GM23338 (cell line): Measurements from ENCODE around the gene CXCL12. TPM values are rescaled to one million over a fixed set of nuclear protein-coding genes. Genes with fewer than 3 reads are reported as not detected.
A peak's percentile ranks its signal among the peaks of the same experiment; 100 is the strongest.

Experiments used
- ATAC-seq: fragments of 200-7000 bp; cut with Tn5 transposase; 3 replicates; pipeline ENCODE4 v1.9.1; 2020
- DNase-seq: peaks from one replicate; pipeline ENCODE4 v3.0.0-alpha.2; 2015; ENCODE audit warnings: low spot score
- H2AFZ ChIP-seq: fragments of 200-600 bp; sonication (generic); 2 replicates; pipeline ENCODE4 v1.8.0; 2016; ENCODE audit warnings: antibody characterized with exemption, mild to moderate bottlenecking, moderate library complexity
- H3F3A ChIP-seq: fragments of 200-600 bp; sonication (generic); replicated peaks from 2 replicates; pipeline ENCODE4 v1.8.0; 2017; ENCODE audit warnings: antibody characterized with exemption, mixed run types, low read depth
- H3K27ac ChIP-seq: fragments of 200-600 bp; sonication (generic); 2 replicates; pipeline ENCODE4 v1.6.1; 2016; ENCODE audit warnings: low read depth
- H3K27me3 ChIP-seq: fragments of 200-600 bp; sonication (generic); 2 replicates; pipeline ENCODE4 v1.8.0; 2016; ENCODE audit warnings: mild to moderate bottlenecking, mixed run types, moderate library complexity; ENCODE audit not compliant: insufficient read depth
- H3K36me3 ChIP-seq: fragments of 200-600 bp; sonication (generic); 2 replicates; pipeline ENCODE4 v1.8.0; 2016; ENCODE audit warnings: mild to moderate bottlenecking; ENCODE audit not compliant: insufficient read depth
- H3K4me1 ChIP-seq: fragments of 200-600 bp; sonication (generic); 2 replicates; pipeline ENCODE4 v1.8.0; 2016; ENCODE audit warnings: mild to moderate bottlenecking, moderate library complexity; ENCODE audit not compliant: insufficient read depth
- H3K4me2 ChIP-seq: fragments of 200-600 bp; sonication (generic); 2 replicates; pipeline ENCODE4 v1.7.1; 2017; ENCODE audit warnings: mixed run types
- H3K4me3 ChIP-seq: fragments of 200-600 bp; sonication (generic); 2 replicates; pipeline ENCODE4 v1.6.1; 2016; ENCODE audit warnings: mixed run types
- H3K79me2 ChIP-seq: fragments of 200-600 bp; sonication (generic); replicated peaks from 2 replicates; pipeline ENCODE4 v1.8.0; 2017; ENCODE audit warnings: mild to moderate bottlenecking; ENCODE audit not compliant: insufficient read depth
- H3K9me2 ChIP-seq: fragments of 200-600 bp; sonication (generic); 2 replicates; pipeline ENCODE4 v1.8.0; 2017; ENCODE audit not compliant: insufficient read depth
- H4K20me1 ChIP-seq: fragments of 200-600 bp; sonication (generic); replicated peaks from 2 replicates; pipeline ENCODE4 v1.8.0; 2017; ENCODE audit warnings: mild to moderate bottlenecking; ENCODE audit not compliant: insufficient read depth
- H3K27ac Mint-ChIP-seq: 2 replicates; pipeline ENCODE4 v1.8.0; 2020; ENCODE audit warnings: inconsistent platforms, mild to moderate bottlenecking, moderate library complexity, mixed read lengths
- H3K27me3 Mint-ChIP-seq: 3 replicates; pipeline ENCODE4 v1.8.0; 2022; ENCODE audit warnings: low read depth, mild to moderate bottlenecking, moderate library complexity, mixed read lengths, inconsistent platforms; ENCODE audit not compliant: insufficient read depth, poor library complexity
- H3K36me3 Mint-ChIP-seq: 3 replicates; pipeline ENCODE4 v1.8.0; 2021; ENCODE audit warnings: low read depth, mild to moderate bottlenecking, inconsistent platforms, moderate library complexity, mixed read lengths
- H3K4me1 Mint-ChIP-seq: 3 replicates; pipeline ENCODE4 v1.8.0; 2020; ENCODE audit warnings: mild to moderate bottlenecking, inconsistent platforms, mixed read lengths
- H3K4me3 Mint-ChIP-seq: 3 replicates; pipeline ENCODE4 v1.8.0; 2021; ENCODE audit warnings: moderate library complexity, mild to moderate bottlenecking, inconsistent platforms, mixed read lengths
- H3K9me3 Mint-ChIP-seq: 3 replicates; pipeline ENCODE4 v1.8.0; 2020; ENCODE audit warnings: moderate library complexity, mild to moderate bottlenecking, inconsistent platforms, mixed read lengths
- CREB1 ChIP-seq: fragments of 250-450 bp; sonication (Bioruptor Pico); IDR thresholded peaks from 2 replicates; pipeline ENCODE4 v1.5.0; 2020; ENCODE audit warnings: low read depth, mild to moderate bottlenecking, moderate library complexity
- CTCF ChIP-seq, 2 experiments: fragments of 200-600 bp in 1 of 2; sonication (generic) in 1 of 2; conservative IDR thresholded peaks; 2 replicates each; pipeline versions ENCODE4 v1.5.1 to v1.6.1; 2016 to 2017; ENCODE audit warnings: antibody characterized with exemption in 2 of 2, low read depth in 2 of 2, mild to moderate bottlenecking in 2 of 2, moderate library complexity in 1 of 2
- JUNB ChIP-seq: IDR thresholded peaks from one replicate; pipeline ENCODE4 v1.6.1; 2016; ENCODE audit warnings: antibody characterized with exemption; ENCODE audit not compliant: unreplicated experiment
- POLR2AphosphoS5 ChIP-seq: IDR thresholded peaks from 2 replicates; pipeline ENCODE4 v1.6.1; 2016; ENCODE audit warnings: antibody characterized with exemption, low read depth
- STAT1 ChIP-seq: IDR thresholded peaks from one replicate; pipeline ENCODE4 v1.6.1; 2016; ENCODE audit warnings: antibody characterized with exemption; ENCODE audit not compliant: unreplicated experiment
- ZNF331 ChIP-seq: fragments of 250-450 bp; sonication (Bioruptor Pico); IDR thresholded peaks from 2 replicates; pipeline ENCODE4 v1.5.0; 2020; ENCODE audit warnings: low read depth, mild to moderate bottlenecking, moderate library complexity
- polyA plus RNA-seq: library from polyadenylated mRNA; unstranded; fragments of >200 nt; fragmentation: Nextera tagmentation; extraction: Ambion mirVana; gene quantifications from 2 replicates; pipeline ENCODE4 v1.2.1, GENCODE V29; 2016
- total RNA-seq: library from RNA; depleted of rRNA; stranded (reverse); fragments of >200 nt; shearing (Covaris generic); gene quantifications from 2 replicates; pipeline ENCODE4 v1.2.3, GENCODE V29; 2014
- TF ChIP-seq, protein P1 (sequence below): fragments of 250-450 bp; sonication (Bioruptor Pico); IDR thresholded peaks from 2 replicates; pipeline ENCODE4 v1.5.0; 2020; ENCODE audit warnings: mild to moderate bottlenecking, moderate library complexity

Gene CXCL12
- total and polyA plus RNA-seq, 2 experiments from 2014 or later: 53.8 to 58.5 TPM

GRCh38 chr10:44358080-44358771 is 26.7 kb downstream of the CXCL12 start (continued):
- TF ChIP-seq, protein P1, sequence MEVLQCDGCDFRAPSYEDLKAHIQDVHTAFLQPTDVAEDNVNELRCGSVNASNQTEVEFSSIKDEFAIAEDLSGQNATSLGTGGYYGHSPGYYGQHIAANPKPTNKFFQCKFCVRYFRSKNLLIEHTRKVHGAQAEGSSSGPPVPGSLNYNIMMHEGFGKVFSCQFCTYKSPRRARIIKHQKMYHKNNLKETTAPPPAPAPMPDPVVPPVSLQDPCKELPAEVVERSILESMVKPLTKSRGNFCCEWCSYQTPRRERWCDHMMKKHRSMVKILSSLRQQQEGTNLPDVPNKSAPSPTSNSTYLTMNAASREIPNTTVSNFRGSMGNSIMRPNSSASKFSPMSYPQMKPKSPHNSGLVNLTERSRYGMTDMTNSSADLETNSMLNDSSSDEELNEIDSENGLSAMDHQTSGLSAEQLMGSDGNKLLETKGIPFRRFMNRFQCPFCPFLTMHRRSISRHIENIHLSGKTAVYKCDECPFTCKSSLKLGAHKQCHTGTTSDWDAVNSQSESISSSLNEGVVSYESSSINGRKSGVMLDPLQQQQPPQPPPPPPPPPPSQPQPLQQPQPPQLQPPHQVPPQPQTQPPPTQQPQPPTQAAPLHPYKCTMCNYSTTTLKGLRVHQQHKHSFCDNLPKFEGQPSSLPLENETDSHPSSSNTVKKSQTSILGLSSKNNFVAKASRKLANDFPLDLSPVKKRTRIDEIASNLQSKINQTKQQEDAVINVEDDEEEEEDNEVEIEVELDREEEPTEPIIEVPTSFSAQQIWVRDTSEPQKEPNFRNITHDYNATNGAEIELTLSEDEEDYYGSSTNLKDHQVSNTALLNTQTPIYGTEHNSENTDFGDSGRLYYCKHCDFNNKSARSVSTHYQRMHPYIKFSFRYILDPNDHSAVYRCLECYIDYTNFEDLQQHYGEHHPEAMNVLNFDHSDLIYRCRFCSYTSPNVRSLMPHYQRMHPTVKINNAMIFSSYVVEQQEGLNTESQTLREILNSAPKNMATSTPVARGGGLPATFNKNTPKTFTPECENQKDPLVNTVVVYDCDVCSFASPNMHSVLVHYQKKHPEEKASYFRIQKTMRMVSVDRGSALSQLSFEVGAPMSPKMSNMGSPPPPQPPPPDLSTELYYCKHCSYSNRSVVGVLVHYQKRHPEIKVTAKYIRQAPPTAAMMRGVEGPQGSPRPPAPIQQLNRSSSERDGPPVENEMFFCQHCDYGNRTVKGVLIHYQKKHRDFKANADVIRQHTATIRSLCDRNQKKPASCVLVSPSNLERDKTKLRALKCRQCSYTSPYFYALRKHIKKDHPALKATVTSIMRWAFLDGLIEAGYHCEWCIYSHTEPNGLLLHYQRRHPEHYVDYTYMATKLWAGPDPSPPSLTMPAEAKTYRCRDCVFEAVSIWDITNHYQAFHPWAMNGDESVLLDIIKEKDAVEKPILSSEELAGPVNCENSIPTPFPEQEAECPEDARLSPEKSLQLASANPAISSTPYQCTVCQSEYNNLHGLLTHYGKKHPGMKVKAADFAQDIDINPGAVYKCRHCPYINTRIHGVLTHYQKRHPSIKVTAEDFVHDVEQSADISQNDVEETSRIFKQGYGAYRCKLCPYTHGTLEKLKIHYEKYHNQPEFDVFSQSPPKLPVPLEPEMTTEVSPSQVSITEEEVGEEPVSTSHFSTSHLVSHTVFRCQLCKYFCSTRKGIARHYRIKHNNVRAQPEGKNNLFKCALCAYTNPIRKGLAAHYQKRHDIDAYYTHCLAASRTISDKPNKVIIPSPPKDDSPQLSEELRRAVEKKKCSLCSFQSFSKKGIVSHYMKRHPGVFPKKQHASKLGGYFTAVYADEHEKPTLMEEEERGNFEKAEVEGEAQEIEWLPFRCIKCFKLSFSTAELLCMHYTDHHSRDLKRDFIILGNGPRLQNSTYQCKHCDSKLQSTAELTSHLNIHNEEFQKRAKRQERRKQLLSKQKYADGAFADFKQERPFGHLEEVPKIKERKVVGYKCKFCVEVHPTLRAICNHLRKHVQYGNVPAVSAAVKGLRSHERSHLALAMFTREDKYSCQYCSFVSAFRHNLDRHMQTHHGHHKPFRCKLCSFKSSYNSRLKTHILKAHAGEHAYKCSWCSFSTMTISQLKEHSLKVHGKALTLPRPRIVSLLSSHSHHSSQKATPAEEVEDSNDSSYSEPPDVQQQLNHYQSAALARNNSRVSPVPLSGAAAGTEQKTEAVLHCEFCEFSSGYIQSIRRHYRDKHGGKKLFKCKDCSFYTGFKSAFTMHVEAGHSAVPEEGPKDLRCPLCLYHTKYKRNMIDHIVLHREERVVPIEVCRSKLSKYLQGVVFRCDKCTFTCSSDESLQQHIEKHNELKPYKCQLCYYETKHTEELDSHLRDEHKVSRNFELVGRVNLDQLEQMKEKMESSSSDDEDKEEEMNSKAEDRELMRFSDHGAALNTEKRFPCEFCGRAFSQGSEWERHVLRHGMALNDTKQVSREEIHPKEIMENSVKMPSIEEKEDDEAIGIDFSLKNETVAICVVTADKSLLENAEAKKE (CRISPR knock-in tag): no peak
- TF ChIP-seq CREB1 (CRISPR knock-in tag) (no peak), JUNB (no peak)

DNA sequence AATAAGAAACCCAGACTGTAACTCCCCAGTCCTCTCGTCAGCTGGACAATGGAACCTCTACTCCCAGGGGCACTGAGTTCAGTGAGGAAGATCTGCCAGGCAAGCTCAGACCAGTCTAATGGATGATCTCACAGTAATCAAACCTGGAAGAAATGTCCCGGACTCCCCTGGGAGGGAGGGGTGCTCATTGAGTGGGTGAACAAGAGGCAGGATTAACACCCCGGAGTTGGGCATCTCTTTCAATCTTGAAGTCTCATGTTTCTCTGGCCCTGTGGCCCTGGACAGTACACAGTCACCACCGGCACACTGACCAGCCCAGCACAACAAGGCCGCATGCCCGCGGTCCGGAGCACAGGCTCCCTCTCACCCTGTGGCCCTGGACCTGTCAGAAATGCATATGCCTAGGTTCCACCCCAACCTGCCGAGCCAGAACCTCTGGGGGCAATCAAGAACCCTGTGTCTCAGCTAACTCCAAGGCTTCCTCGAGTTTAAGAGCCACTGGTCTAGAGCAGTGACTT is 27.8 kb downstream of the CXCL12 start:
- ATAC-seq: no peak
- Histone ChIP-seq H4K20me1 (no peaks in the 10 kb centered on the region), H3K27ac (no peak overlapping the region), H3K4me1 (peaks cover 17% of the 10 kb centered on the region), H3K9me2 (peaks cover 4% of the 10 kb centered on the region; the same call in 1 of the 2 replicates), H3K4me2 (no peak overlapping the region), H3K79me2 (no peaks in the 10 kb centered on the region), H2AFZ (no peak overlapping the region), H3K27me3 (no peaks in the 10 kb centered on the region), H3F3A (no peaks in the 10 kb centered on the region), H3K36me3 (no peaks in the 10 kb centered on the region), H3K4me3 (no peak overlapping the region)
- Mint-ChIP-seq H3K36me3 (peaks cover 9% of the 10 kb centered on the region; the same call in 2 of the 3 replicates), H3K27ac (peak overlapping the region; percentile 7; the same call in 1 of the 2 replicates), H3K4me1 (peaks cover 47% of the 10 kb centered on the region), H3K27me3 (peaks cover 11% of the 10 kb centered on the region), H3K4me3 (no peak overlapping the region), H3K9me3 (no peaks in the 10 kb centered on the region; the same call in 1 of the 3 replicates)
- TF ChIP-seq STAT1 (no peak), POLR2AphosphoS5 (no peak), CTCF (conservative IDR thresholded peaks at IDR 0.05; ENCODE audit: low read depth in 2 of 2) (no peak), ZNF331 (CRISPR knock-in tag) (no peak), CREB1 (CRISPR knock-in tag) (no peak), JUNB (no peak)
- DNase-seq: no peak
